NK-92 treated with Interleukin-12 subunit alpha and Interleukin-12 subunit beta, amount 100 ng/mL, for 24 hours (cell line): Measurements from ENCODE around the gene ANKRD34A.

Experiments used
- DNase-seq: peaks from one replicate; lab custom pipeline; 2025; lab: John Stamatoyannopoulos, UW

ANKRD34A gene

DNA sequence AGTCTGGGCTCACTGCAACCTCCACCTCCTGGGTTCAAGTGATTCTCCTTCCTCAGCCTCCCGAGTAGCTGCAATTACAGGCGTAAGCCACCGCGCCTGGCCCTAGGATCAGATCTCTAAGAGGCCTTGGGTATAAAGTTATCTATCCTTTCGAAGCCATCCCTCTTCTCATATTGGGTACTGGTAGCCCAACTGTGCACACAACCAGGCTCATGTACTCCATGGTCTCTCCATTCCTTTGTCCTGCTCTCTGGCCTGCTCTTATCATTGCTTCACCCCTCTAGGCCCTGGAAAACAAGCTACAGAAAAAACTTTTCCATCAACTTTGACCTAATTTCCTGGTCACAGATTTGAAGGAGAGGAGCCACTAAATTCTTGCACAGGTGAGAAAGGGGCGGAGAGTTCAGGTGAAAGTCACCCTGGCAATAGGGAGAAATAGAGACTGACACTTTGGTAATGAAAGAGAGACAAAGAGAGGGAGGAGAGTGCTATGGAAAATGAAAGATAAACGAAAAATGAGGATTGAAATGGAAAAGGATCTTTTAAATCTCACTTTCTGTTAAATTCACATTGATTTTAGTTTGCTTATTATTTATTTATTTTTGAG, 26.0 kb upstream of the ANKRD34A start:
- DNase-seq: no peak

GRCh38 chr1:145988773-145989172, 24.4 kb upstream of the ANKRD34A start:
- DNase-seq: no peak

GRCh38 chr1:145987926-145988325, 23.6 kb upstream of the ANKRD34A start:
- DNase-seq: no peak

DNA sequence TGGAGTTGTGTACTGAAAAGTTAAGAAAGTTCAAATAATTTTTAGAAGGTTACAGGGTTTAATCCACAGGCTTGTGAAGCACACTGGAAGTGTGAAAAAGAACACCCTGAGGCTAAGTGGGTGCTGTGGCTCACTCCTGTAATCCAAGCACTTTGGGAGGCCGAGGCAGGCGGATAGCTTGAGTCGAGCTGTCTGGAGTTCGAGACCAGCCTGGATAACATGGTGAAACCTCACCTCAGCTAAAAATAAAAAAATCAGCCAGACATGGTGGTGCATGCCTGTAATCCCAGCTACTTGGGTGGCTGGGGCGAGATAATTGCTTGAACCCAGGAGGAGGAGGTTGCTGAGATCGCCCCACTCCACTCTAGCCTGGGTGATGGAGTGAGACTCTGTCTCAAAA, 22.2 kb upstream of the ANKRD34A start:
- DNase-seq: no peak

DNA sequence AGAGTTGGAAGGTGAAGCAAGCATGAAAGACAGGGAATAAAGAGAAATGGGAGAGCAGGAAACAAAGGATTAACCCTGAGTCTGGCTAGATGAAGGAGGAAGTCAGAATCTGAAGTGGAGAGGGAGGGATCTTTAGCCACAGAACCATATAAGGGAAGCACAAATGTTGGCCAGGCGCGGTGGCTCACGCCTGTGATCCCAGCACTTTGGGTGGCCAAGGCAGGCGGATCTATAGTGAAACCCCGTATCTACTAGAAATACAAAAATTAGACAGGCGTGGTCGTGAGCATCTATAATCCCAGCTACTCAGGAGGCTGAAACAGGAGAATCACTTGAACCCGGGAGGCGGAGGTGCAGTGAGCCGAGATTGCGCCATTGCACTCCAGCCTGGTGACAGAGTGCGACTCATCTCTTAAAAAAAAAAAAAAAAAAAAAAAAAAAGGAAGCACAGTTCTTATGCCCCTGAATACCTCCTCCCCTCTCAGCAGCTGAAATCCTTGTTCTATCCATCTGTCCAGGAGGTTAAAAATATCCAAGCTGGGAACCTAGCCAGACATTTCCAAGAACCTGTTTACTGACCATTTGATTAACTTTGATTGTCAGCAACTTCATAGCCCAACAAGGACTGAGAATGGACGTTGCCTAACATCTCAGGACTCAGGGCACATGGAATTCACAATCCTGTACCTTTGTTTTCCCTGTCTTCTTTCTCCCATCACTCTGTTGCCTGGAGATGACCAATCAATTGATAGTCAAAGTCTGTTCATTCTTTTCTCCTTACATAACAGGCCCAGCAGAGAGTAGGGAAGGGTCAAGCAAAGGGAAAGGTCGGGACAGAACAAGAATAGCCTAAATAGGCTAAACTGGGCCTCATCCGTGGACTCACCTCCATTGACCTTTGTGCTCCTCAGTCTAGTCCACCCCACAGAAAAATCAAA, 21.4 kb upstream of the ANKRD34A start:
- peak; percentile 48 for DNase-seq

- DNase-seq: no peak
These were observed 20.7 kb upstream of the ANKRD34A start for GRCh38 chr1:145985129-145985501.

DNA sequence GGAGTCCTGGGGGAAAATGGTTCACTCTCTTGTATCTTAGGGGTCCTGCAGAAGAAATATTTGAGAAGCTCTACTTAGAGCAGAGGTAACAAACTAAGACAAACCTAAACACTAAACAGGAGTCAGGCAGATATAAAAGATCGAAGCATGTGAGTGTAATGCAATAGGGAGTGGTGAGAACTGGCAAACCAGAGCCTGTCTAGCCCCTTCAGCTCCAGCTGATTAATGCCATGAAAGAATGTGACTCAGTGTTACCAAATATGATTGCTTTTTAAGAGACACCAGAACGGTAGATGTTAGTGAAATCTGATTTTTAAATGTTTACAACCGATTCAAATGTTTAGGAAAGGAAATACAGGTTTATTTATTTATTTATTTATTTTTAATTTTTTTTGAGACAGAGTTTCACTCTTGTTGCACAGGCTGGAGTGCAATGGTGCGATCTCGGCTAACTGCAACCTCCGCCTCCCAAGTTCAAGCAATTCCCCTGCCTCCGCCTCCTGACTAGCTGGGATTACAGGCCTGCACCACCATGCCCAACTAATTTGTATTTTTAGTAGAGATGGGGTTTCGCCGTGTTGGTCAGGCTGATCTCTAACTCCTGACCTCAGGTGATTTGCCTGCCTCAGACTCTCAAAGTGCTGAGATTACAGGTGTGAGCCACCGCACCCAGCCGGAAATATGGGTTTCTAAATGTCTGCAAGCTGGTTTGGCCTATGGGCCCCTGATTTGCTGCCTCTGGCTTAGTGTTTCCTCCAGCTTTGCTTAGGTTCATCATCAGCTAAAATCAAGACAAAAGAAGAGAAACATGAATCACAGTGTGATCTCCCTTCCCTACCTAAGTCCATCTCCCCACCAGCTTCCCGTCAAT, 19.8 kb upstream of the ANKRD34A start:
- no peak for DNase-seq

DNA sequence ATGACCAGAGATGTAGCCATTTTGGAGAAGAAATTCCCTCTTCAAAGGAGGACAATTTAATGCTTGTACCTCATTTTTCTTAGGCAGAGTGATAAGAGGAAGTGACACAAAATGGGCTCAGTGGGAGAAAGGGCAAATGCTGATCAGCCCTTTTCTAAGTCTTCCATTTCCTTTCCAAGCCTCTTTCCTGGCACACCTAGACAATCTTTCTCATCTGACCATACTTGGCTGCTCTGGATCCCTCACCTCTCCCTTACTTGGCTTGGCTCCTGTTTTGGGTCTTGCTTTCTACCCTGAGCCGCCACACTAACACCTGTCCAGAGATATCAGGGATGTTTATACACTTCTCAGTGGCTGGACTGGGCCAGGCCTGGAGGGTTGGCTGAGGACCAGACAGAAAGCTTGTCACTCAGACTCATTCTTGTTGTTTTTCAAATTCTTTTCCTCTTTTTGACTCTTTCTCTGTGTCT, 18.9 kb upstream of the ANKRD34A start:
- DNase-seq: no peak

DNA sequence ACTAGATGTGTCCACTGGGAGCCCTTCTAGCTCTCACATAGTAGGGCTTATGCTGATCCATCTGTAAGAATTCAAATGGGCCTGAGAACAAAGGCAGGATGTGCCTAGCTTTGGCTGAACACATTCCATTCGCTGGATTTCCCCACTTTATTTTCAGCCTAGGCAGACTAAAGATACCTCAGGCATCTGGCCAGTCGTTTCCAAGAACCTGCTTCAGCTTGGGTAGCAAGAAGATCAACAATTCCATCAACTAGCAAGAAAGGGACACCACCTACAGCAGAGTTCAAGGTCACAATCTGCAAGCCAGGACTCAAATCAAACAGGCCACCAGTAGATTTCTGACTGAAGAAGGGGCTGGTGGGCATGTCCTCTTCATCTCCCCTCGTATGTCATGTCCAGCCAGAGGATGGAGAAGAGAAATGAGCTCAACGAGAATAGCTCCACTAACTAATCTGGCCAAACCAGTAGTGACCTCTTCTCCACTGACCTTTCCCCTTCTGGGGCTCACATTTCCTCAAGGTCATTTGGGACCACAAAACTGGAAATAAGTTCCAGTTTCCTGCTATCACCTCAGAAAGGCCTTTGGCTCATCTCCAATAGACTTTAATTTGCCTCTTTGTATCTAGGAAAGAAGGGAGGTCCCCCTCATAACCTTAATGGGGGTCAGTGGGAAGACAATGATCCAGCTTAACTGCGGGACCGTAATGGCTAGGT, 17.8 kb upstream of the ANKRD34A start:
- DNase-seq: no peak

GRCh38 chr1:145980457-145980994, 16.2 kb upstream of the ANKRD34A start:
- no peak for DNase-seq

DNA sequence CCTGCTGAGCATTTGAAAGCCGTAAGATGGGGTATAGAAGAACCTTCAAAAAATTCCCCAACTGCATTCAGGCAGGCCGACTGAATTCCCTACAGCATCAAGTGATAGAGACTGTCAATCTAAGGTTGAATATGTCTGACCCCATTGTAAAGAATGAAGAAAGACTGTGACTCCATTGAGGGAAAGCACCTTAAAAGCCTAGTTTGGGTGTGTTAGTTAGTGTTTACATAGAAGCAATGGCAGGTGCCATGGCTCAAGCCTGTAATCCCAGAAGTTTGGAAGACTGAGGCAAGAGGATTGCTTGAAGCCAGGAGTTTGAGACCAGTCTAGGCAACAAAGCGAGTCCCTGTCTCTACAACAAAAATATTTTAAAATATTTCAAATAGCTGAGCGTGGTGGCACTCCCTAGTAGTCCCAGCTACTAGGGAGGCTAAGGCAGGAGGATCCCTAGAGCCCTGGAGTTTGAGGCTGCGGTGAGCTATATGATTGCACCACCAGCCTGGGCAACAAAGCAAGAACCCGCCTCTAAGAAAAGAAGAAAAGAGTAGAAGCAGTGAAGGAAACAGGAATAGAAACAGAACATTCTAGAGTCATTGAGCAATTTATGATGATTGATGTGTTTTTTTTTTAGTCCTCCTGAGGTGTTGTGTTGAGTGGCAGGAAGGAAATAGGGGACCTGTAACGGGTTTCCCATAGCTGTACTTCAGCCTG, 15.5 kb upstream of the ANKRD34A start:
- no peak for DNase-seq

GRCh38 chr1:145978854-145979745, 14.7 kb upstream of the ANKRD34A start:
- peak; percentile 85 for DNase-seq

DNA sequence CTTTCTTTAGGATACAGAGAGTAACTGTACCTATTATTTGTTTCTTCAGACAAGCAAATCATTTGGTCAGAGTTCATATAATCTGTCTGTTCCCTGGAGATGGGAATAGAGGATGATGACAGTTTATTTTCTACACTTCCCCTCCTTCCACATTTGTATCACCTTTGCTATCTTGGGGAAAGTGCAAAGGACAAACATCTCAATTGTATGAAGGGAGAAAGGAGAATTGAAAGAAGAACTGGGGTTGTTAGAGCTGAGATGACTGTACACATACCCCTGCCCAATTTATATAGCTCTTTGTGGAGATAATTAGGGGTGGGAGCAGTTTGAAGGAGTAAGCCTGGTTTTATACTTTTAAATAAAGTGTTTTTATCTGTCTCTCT, 14.1 kb upstream of the ANKRD34A start:
- DNase-seq: no peak

DNA sequence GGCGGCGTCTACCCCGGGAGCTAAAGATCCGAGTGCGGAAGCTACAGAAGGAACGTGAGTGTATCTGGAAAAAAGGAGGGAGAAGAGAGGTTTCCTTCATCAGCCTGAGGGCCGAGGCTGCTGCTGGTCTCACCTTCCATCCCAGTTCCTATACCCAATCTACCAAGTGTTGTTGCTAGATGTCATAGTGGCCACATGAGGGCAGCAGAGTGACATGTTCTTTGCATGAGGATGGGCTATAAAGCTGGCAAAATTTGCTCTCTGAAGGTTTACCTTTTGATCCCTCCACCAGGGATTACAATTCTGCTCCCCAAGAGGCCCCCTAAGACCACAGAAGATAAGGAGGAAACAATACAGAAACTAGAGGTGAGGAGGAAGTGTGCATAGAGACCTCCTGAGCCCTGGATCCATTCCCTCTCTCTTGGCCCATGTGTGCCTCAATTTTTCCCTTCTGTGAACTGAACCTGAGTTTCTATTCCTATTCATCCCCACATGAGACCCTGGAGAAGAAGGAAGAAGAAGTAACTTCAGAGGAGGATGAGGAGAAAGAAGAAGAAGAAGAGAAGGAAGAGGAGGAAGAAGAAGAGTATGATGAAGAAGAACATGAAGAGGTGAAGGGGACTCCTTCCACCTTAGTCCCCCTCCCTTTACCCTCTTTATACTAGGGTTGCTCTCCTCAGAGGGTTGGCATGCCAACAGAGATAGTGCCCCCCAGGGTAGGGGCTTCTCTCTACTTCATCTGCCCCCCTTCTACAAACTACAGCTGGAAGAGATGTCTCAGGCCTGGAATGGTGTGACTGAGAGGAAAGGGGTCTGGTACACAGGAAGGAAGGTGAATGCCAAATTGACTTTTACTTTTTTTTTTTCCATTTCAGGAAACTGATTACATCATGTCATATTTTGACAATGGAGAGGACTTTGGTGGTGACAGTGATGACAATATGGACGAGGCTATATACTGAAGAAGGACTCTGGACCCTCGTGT, 13.4 kb upstream of the ANKRD34A start:
- peak; percentile 58 for DNase-seq

DNA sequence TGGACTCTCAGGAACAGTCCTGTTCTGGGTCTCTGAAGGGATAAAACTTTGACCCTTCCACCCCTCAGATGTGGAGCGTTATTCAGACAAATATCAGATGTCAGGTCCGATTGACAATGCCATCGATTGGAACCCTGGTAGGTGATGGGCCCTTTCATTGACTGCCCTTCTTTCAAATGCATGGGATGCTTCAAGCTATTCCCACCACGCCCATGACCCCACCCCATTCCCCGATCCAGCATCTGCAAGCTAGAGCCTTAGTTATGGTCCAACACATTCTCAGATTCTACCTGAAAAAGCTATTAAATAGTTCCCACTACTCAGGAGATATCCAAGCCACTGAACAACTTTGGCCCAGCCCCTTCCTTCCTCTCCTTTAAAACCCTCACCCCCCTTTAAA, 12.6 kb upstream of the ANKRD34A start:
- no peak for DNase-seq

DNA sequence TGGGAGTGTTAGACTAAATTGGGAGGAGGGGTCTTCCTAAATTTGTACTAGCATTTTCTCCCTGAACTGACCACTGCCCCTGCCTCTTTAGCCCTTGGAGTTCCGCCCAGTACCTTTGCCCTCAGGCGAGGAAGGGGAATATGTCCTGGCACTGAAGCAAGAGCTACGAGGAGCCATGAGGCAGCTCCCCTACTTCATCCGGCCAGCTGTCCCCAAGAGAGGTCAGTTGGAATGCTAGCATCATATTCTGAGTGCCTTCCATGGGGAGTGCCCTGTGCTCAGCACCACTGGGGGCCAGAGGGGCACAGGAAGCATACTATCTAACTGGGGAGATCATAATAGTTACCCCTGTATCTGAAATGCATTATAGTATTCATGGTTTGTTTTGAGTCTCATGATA, 10.8 kb upstream of the ANKRD34A start:
- no peak for DNase-seq

- DNase-seq: no peak
These were observed 10.3 kb upstream of the ANKRD34A start for GRCh38 chr1:145974721-145975120.

DNA sequence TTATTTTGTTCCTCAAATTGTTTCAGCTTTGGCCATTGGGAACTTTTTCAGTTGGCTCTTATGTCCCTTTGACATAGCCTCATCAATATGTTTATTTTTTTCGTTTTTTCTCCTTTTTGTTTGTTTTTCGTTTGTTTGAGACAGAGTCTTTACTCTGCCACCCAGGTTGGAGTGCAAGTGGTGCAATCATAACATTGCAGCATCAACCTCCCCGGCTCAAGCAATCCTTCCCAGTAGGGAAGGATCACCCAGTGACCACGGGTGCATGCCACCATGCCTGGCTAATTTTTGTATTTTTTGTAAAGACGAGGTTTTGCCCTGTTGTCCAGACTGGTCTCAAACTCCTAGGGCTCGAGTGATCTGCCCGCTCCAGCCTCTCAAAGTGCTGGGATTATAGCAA, 8.2 kb upstream of the ANKRD34A start:
- no peak for DNase-seq

GRCh38 chr1:145967288-145967687, 2.9 kb upstream of the ANKRD34A start:
- no peak for DNase-seq
